T-helper 9 cell (primary cell): ENCODE measurements around the gene MSMP.

Experiments used
- DNase-seq: peaks from one replicate; pipeline ENCODE4 v3.0.0-alpha.2; 2020

MSMP gene

DNA sequence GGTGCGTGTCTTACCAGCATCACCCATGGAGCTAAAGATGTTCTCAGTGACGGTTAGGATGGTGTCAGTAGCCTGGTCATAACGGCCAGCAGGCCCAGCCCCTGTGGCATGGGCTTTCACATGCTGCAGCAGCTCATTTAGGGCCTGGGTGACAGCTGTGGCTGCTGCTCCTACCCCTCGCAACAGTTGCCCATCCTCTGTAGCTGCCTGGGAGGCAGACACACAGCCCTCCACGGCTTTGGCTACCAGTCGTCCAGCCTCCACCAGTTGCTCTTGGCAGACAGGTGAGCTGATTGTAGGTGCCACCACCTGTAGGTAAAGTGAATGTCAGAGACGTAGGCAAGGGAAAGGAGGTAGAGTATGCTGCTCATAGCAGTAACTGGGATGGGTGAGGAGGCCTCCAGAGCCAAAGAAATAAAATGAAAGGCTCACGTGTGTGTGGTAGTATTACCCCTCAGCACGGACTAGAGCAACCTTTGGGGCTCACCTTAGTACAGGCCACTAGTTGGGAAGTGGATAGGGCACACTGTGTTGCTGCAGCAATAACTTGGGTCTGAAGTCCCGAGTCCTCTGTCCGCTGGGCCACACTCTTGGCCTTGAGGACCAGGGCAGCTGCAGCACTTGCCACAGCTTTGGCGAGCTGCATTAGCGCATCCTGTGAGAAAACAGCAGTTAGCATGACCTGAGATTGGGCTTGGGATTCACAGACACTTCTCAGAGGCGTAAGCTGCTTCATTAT, 36.8 kb downstream of the MSMP start:
- DNase-seq: no peak

GRCh38 chr9:35716230-35716629, 37.8 kb downstream of the MSMP start:
- DNase-seq: no peak

GRCh38 chr9:35714579-35715252, 39.4 kb downstream of the MSMP start:
- DNase-seq: no peak

GRCh38 chr9:35714123-35714522, 40.0 kb downstream of the MSMP start:
- DNase-seq: no peak

DNA sequence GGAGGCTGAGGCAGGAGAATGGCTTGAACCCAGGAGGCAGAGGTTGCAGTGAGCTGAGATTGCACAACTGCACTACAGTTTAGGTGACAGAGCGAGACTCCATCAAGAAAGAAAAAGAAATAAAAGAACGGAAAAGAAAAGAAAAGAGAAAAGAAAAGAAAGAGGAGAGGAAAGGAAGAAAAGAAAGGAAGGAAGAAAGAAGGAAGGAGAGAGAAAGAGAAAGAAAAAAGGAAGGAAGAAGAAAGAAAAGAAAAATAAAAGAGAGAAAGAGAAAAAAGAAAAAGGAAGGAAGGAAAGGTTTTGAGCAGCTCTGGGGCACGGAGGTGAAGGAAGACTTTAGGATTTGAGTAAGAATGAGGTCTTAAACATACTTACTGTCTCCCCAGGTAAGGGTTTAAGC, 40.5 kb downstream of the MSMP start:
- no peak for DNase-seq

DNA sequence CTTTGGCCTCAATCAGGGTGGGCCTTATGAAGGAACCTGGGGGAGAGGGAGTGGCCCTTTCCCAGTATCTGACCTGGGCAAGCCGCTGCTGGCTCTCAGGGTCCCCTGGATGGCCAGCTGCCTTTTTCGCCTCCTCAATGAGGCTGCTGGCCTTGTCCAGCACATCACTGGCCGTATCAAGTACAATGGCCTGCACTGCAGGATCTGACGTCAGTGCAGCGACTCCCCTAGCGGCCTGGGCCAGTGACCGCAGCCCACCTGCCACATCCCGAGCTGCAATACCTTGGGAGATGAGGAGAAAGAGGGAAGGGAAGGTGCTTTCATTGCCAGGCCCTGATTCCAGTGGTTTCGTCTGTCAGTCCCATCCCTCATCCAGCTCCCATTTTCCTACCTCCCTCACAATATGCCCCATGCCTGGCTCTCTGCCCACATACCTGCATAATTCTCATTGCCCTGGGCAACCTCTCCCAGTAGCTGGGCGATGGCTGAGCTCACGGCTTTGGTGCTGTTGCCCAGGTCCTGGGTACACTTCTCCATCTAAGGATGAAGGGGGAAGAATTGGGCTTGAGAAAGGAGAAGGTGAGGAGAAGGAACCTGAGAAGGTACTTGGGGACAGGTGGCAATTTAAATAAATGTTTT, 41.2 kb downstream of the MSMP start:
- no peak for DNase-seq

DNA sequence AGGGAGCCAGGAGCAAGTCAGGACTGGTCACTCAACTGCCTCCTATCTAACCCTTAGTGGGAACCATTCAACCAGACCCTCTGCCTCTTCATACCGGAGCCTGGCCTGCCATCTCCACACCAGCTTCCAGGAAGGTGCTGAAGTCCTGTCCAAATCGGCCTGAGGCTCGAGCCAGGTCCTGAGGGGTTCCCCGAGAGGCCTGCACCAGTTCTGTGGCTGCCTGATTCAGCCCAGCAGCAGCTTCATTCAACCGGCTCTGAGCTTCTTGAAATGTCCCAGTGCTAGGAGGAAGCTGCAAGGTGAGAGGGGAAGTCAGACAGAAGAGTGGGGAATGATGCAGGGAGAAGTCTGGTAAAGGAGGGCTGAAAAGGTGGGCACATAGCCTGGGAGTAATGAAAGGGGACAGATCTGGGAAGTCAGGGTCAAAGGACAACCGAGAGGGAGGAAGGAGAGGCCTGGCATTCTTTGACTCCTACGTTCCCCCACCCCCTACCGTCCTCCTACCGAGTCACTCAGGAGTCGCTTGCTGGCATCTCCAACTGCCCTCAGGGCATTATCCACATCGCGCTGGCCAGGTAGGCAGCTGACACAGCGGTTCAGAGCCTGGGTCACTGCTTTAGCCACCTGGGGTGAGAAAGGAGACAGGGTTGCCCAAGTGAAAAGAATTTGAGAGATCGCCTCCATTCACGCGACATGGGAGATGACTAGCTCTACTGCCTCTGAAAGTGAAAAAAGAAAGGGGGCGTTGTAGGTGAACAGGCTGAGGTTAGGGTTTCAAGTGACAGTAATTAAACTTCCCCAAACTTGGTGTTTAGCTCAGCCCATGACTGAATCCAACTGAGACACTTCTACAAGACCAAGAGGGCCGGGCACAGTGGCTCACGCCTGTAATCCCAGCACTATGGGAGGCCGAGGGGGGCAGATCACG, 42.3 kb downstream of the MSMP start:
- no peak for DNase-seq

DNA sequence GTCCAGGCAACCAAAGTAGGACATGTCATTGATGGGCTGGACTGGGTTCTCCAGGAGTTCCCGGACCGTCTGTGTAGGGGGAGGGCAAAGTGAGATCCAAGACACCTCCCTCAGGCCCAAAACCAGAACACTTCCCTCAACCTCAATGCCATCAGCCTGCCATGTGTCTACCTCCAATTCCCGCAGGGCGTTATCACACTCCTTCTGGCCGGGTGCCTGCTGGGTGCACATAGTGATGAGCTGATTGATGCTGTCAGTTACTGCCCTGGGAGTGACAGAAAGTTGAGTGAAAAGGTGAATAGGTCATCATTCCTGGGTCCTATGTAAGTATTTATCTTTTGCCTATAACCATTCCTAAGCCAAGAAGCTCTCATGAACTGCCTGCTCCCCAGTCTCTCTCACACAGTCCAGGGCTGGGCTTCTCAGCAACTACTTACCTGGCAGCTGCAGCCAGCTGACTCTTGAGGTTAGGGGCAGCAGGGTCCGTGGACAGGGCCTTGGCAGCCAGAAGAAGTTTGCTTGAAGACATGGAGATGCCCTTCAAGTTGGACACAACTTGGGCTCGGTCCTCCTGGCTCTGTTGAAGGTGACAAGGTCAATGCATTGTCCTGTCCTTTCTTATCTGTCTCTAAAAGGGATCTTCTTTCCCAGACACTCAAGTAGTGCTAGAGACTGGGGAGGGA, 43.1 kb downstream of the MSMP start:
- DNase-seq: no peak

DNA sequence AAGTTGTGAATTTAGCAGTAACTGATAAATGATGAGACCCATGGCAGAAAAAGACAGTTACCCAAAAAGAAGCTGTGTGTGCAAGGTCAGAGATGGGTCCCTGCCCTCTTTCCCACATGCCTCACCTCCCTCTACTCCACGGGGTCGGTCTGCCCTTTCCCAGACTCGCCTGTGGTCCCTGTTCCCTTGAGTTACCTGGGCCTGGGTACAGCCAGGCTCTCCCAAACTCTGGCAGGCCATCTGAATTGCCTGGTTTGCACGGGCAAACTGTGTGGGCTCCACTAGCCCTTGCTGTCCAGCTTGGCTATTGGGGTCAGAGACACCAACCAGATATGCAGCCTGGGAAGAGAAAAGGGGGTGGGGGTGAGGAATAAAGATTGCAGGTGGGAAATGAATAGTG, 45.9 kb downstream of the MSMP start:
- DNase-seq: no peak

DNA sequence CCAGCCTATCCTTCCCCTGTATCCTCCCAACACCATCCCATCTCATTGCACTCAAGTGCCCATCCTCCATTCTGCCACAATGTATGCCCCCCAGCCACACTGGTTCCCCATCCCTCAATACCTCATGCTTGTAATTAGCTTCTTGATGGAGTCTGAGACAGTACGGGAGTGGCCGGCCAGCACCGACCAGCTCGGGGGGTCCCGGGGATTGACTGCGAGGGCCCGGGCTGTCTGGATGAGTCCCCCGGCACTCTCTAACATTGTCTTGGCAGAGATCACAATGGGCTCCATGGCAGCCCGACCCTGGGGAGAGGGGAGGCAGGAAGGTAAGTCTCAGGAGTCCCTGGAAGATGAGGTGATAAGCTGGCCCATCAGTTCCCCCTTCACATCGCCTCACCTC, 47.1 kb downstream of the MSMP start:
- no peak for DNase-seq

DNA sequence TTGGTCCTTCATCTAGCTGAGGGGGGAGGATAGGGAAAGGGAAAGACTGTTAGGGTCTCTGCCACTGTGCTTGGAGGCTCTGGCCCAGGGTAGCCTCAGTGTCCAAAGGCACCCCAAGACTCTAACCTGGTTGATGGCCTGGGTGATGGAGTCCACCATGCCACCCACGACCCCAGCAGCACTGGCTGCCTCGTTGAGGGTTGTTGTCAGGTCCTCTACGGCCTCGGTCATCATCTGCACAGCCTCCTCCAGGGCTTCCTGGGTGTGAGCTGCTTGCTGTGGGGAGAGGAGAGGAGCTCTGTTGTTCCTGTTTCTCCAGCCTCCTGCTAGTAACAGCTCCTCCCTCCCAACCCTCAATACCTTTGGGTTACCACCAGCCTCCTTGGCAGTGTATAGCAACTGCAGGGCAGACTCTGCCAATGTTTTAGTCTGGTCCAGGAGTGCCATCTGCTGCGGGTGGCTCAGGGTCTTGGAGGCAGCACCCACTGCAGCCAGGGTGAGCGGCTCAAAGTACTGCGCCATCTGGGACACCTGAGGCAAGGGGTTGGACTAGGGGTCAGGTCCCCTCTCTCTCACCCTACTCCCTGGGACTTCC, 48.1 kb downstream of the MSMP start:
- no peak for DNase-seq

- DNase-seq: no peak
Measured at GRCh38 chr9:35705372-35705771, 48.7 kb downstream of the MSMP start.

- no peak for DNase-seq
Measured at GRCh38 chr9:35703906-35704672, 50.0 kb downstream of the MSMP start.
